ENCODE data around the gene LRRC25.

DNA sequence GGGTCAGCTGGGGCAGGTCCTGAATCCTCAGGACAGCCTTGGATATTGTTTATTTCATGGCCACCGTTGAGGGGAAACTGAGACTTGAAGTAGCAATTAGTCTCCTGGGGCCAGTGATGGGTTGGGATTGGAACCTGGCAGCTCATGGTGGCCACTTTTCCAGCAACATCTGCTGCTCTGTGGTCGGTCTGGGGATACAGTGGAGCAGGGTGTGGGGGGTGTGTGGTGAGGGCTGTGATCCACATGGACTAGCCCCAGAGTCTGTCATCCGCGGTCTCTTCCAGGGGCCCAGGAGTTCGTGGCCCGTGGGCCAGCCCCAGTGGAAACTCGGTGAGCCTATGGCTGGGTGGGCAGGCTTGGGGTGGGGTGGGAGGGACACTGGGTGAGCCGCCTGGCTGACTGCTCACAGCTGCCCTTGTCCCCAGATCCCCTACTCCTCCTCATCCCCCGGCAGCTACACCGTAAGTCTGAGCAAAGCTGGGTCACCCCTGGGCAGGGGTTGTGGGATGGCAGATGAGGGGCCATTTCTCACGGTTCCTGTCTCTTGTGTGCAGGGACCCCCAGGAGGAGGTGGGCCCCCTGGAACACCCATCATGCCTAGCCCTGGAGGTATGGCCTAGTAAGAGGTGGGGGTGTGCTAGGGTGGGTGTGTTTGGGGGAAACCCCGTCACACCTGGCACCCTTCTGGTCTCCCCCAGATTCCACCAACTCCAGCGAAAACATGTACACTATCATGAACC lies 35.0 kb upstream of the LRRC25 start:
- TF ChIP-seq, protein P1, sequence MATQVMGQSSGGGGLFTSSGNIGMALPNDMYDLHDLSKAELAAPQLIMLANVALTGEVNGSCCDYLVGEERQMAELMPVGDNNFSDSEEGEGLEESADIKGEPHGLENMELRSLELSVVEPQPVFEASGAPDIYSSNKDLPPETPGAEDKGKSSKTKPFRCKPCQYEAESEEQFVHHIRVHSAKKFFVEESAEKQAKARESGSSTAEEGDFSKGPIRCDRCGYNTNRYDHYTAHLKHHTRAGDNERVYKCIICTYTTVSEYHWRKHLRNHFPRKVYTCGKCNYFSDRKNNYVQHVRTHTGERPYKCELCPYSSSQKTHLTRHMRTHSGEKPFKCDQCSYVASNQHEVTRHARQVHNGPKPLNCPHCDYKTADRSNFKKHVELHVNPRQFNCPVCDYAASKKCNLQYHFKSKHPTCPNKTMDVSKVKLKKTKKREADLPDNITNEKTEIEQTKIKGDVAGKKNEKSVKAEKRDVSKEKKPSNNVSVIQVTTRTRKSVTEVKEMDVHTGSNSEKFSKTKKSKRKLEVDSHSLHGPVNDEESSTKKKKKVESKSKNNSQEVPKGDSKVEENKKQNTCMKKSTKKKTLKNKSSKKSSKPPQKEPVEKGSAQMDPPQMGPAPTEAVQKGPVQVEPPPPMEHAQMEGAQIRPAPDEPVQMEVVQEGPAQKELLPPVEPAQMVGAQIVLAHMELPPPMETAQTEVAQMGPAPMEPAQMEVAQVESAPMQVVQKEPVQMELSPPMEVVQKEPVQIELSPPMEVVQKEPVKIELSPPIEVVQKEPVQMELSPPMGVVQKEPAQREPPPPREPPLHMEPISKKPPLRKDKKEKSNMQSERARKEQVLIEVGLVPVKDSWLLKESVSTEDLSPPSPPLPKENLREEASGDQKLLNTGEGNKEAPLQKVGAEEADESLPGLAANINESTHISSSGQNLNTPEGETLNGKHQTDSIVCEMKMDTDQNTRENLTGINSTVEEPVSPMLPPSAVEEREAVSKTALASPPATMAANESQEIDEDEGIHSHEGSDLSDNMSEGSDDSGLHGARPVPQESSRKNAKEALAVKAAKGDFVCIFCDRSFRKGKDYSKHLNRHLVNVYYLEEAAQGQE (IDR thresholded peaks at IDR 0.05; ENCODE audit: low read depth), result no peak
- TF ChIP-seq YY1 (IDR thresholded peaks at IDR 0.05; ENCODE audit: low read depth), result no peak
- no peak for TF ChIP-seq RAD21 (IDR thresholded peaks at IDR 0.05; ENCODE audit: low read depth)
- no peak for TF ChIP-seq TCF12 (IDR thresholded peaks at IDR 0.05; ENCODE audit: low read depth)
- no peak for TF ChIP-seq EP300 (IDR thresholded peaks at IDR 0.05; ENCODE audit: borderline replicate concordance)

Data from Ishikawa (cell line).